SK-N-SH treated with all-trans-retinoic acid at 6 μM for 48 hours (cell line): ENCODE results near the gene DAGLA.

ENCODE experiments used
- ATAC-seq: fragments of 200-7000 bp; cut with Tn5 transposase; 3 replicates; pipeline ENCODE4 v1.9.1; 2020; ENCODE audit warnings: mild to moderate bottlenecking, moderate library complexity
- ARNTL ChIP-seq: fragments of 450-650 bp; formaldehyde crosslinking; IDR thresholded peaks from 2 replicates; pipeline ENCODE4 v1.5.0; 2020; ENCODE audit warnings: low read depth, mild to moderate bottlenecking, moderate library complexity, borderline replicate concordance
- CSDC2 ChIP-seq: fragments of 250-450 bp; sonication (Bioruptor Pico); IDR thresholded peaks from 2 replicates; pipeline ENCODE4 v1.5.0; 2020; ENCODE audit warnings: mild to moderate bottlenecking, moderate library complexity
- ESRRG ChIP-seq: fragments of 250-450 bp; sonication (Bioruptor Pico); IDR thresholded peaks from 2 replicates; pipeline ENCODE4 v1.6.1; 2021; ENCODE audit warnings: mild to moderate bottlenecking
- GLIS3 ChIP-seq: fragments of 250-450 bp; sonication (Bioruptor Pico); IDR thresholded peaks from 2 replicates; pipeline ENCODE4 v1.5.0; 2020; ENCODE audit warnings: mild to moderate bottlenecking, moderate library complexity
- OSR1 ChIP-seq: fragments of 250-450 bp; sonication (Bioruptor Pico); IDR thresholded peaks from 2 replicates; pipeline ENCODE4 v1.8.0; 2022; ENCODE audit warnings: moderate library complexity, mild to moderate bottlenecking, inconsistent platforms
- PATZ1 ChIP-seq: fragments of 250-450 bp; sonication (Bioruptor Pico); IDR thresholded peaks from 2 replicates; pipeline ENCODE4 v1.8.0; 2020; ENCODE audit warnings: mild to moderate bottlenecking, moderate library complexity, borderline replicate concordance
- RARB ChIP-seq: fragments of 250-450 bp; sonication (Bioruptor Pico); IDR thresholded peaks from 2 replicates; pipeline ENCODE4 v1.8.0; 2021; ENCODE audit warnings: mild to moderate bottlenecking, moderate library complexity
- TCF4 ChIP-seq: fragments of 250-450 bp; sonication (Bioruptor Pico); IDR thresholded peaks from 2 replicates; pipeline ENCODE4 v1.8.0; 2021; ENCODE audit warnings: mild to moderate bottlenecking, moderate library complexity, borderline replicate concordance
- TOX ChIP-seq: fragments of 250-450 bp; sonication (Bioruptor Pico); IDR thresholded peaks from 2 replicates; pipeline ENCODE4 v1.8.0; 2021; ENCODE audit warnings: mild to moderate bottlenecking, moderate library complexity, borderline replicate concordance
- ZC3H10 ChIP-seq: fragments of 250-450 bp; sonication (Bioruptor Pico); IDR thresholded peaks from 2 replicates; pipeline ENCODE4 v1.5.1; 2021; ENCODE audit warnings: mild to moderate bottlenecking, moderate library complexity
- ZFP3 ChIP-seq: fragments of 250-450 bp; sonication (Bioruptor Pico); IDR thresholded peaks from 2 replicates; pipeline ENCODE4 v1.5.0; 2020; ENCODE audit warnings: mild to moderate bottlenecking, moderate library complexity
- ZFP30 ChIP-seq: fragments of 450-650 bp; formaldehyde crosslinking; IDR thresholded peaks from 2 replicates; pipeline ENCODE4 v1.5.0; 2022; ENCODE audit warnings: mild to moderate bottlenecking, moderate library complexity
- ZNF565 ChIP-seq: fragments of 450-650 bp; formaldehyde crosslinking; conservative IDR thresholded peaks from 2 replicates; pipeline ENCODE4 v1.5.0; 2020; ENCODE audit warnings: low read depth, mild to moderate bottlenecking, moderate library complexity
- ZNF70 ChIP-seq: fragments of 450-650 bp; formaldehyde crosslinking; IDR thresholded peaks from 2 replicates; pipeline ENCODE4 v1.5.0; 2020; ENCODE audit warnings: mild to moderate bottlenecking, moderate library complexity
- ZNF8 ChIP-seq: fragments of 450-650 bp; formaldehyde crosslinking; IDR thresholded peaks from 2 replicates; pipeline ENCODE4 v1.5.0; 2020; ENCODE audit warnings: mild to moderate bottlenecking, moderate library complexity
- TF ChIP-seq, protein P1 (sequence below): fragments of 250-450 bp; sonication (Bioruptor Pico); IDR thresholded peaks from 2 replicates; pipeline ENCODE4 v1.5.1; 2020; ENCODE audit warnings: low read depth, mild to moderate bottlenecking, moderate library complexity
- TF ChIP-seq, protein P2 (sequence below): fragments of 250-450 bp; sonication (Bioruptor Pico); IDR thresholded peaks from 2 replicates; pipeline ENCODE4 v1.5.0; 2020; ENCODE audit warnings: mild to moderate bottlenecking, moderate library complexity
- TF ChIP-seq, protein P3 (sequence below): fragments of 250-450 bp; sonication (Bioruptor Pico); IDR thresholded peaks from 2 replicates; pipeline ENCODE4 v1.5.1; 2021; ENCODE audit warnings: mild to moderate bottlenecking, moderate library complexity
- TF ChIP-seq, protein P4 (sequence below): fragments of 250-450 bp; sonication (Bioruptor Pico); IDR thresholded peaks from 2 replicates; pipeline ENCODE4 v1.8.0; 2021; ENCODE audit warnings: low read depth, mild to moderate bottlenecking, moderate library complexity, borderline replicate concordance

DAGLA gene

GRCh38 chr11:61736310-61736709 lies 56.1 kb downstream of the DAGLA start (continued):
- TF ChIP-seq PATZ1 (CRISPR knock-in tag), result no peak
- TF ChIP-seq, protein P1, sequence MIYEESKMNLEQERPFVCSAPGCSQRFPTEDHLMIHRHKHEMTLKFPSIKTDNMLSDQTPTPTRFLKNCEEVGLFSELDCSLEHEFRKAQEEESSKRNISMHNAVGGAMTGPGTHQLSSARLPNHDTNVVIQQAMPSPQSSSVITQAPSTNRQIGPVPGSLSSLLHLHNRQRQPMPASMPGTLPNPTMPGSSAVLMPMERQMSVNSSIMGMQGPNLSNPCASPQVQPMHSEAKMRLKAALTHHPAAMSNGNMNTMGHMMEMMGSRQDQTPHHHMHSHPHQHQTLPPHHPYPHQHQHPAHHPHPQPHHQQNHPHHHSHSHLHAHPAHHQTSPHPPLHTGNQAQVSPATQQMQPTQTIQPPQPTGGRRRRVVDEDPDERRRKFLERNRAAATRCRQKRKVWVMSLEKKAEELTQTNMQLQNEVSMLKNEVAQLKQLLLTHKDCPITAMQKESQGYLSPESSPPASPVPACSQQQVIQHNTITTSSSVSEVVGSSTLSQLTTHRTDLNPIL (CRISPR knock-in tag), result no peak

DNA sequence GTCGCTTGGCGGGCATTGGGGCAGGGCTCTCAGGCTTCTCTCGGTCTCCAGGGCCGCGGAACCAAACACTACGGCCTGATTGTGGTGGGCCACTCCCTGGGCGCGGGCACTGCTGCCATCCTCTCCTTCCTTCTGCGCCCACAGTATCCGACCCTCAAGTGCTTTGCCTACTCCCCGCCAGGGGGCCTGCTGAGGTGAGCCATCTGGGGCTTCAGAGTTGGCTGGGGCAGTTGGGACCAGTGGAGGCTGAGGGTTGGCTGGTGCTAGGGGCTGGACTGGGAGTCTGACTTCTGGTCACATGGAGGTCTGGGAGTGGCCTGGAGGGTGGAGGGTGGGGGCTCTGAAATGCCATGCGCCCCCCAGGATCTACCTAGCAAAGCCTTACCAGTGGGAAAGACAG lies 56.9 kb downstream of the DAGLA start:
- no peak for TF ChIP-seq ESRRG (CRISPR knock-in tag)
- TF ChIP-seq, protein P2, sequence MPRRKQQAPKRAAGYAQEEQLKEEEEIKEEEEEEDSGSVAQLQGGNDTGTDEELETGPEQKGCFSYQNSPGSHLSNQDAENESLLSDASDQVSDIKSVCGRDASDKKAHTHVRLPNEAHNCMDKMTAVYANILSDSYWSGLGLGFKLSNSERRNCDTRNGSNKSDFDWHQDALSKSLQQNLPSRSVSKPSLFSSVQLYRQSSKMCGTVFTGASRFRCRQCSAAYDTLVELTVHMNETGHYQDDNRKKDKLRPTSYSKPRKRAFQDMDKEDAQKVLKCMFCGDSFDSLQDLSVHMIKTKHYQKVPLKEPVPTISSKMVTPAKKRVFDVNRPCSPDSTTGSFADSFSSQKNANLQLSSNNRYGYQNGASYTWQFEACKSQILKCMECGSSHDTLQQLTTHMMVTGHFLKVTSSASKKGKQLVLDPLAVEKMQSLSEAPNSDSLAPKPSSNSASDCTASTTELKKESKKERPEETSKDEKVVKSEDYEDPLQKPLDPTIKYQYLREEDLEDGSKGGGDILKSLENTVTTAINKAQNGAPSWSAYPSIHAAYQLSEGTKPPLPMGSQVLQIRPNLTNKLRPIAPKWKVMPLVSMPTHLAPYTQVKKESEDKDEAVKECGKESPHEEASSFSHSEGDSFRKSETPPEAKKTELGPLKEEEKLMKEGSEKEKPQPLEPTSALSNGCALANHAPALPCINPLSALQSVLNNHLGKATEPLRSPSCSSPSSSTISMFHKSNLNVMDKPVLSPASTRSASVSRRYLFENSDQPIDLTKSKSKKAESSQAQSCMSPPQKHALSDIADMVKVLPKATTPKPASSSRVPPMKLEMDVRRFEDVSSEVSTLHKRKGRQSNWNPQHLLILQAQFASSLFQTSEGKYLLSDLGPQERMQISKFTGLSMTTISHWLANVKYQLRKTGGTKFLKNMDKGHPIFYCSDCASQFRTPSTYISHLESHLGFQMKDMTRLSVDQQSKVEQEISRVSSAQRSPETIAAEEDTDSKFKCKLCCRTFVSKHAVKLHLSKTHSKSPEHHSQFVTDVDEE, result no peak
- TF ChIP-seq, protein P3, sequence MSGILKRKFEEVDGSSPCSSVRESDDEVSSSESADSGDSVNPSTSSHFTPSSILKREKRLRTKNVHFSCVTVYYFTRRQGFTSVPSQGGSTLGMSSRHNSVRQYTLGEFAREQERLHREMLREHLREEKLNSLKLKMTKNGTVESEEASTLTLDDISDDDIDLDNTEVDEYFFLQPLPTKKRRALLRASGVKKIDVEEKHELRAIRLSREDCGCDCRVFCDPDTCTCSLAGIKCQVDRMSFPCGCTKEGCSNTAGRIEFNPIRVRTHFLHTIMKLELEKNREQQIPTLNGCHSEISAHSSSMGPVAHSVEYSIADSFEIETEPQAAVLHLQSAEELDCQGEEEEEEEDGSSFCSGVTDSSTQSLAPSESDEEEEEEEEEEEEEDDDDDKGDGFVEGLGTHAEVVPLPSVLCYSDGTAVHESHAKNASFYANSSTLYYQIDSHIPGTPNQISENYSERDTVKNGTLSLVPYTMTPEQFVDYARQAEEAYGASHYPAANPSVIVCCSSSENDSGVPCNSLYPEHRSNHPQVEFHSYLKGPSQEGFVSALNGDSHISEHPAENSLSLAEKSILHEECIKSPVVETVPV (CRISPR knock-in tag), result no peak
- no peak for TF ChIP-seq TCF4 (CRISPR knock-in tag)
- TF ChIP-seq ZNF565, result no peak
- ATAC-seq, result no peak

DNA sequence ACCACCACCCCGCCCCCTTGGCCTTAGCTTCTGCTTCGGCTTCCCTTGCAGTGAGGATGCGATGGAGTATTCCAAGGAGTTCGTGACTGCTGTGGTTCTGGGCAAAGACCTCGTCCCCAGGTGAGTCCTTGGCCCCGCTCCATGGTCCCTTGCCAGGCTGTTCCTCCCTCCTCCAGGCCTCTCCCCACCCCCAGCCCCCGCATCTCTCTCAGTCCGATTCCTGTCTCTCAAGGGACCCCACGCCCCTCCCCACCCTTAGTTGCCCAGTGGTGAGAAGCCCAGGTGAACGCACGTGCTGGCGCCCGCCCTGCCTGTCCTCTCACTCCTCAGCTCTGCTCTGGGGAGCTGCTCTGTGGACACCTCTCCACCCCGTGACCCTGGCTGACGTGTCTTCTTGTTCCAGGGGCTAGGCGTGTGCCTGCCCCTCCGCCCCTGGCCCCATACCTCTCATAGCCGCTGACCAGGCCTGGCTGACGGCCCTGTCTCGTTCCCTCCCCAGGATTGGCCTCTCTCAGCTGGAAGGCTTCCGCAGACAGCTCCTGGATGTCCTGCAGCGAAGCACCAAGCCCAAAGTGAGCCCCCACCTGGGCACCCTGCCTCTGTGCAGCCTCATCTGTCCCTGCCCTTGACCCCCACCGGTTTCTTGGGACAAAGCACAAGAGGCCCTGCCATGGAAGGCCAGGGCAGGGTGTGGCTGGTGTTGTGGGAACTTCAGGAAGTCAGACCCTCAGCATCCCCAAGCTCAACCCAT lies 57.6 kb downstream of the DAGLA start:
- TF ChIP-seq, protein P4, sequence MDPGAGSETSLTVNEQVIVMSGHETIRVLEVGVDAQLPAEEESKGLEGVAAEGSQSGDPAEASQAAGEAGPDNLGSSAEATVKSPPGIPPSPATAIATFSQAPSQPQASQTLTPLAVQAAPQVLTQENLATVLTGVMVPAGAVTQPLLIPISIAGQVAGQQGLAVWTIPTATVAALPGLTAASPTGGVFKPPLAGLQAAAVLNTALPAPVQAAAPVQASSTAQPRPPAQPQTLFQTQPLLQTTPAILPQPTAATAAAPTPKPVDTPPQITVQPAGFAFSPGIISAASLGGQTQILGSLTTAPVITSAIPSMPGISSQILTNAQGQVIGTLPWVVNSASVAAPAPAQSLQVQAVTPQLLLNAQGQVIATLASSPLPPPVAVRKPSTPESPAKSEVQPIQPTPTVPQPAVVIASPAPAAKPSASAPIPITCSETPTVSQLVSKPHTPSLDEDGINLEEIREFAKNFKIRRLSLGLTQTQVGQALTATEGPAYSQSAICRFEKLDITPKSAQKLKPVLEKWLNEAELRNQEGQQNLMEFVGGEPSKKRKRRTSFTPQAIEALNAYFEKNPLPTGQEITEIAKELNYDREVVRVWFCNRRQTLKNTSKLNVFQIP, result no peak
- TF ChIP-seq OSR1 (CRISPR knock-in tag) (no peak), ZNF70 (CRISPR knock-in tag) (no peak)
- ATAC-seq, result no peak

GRCh38 chr11:61738776-61739175 lies 58.6 kb downstream of the DAGLA start:
- ATAC-seq, result no peak
- TF ChIP-seq, protein P4, result no peak
- TF ChIP-seq TCF4 (CRISPR knock-in tag) (no peak), CSDC2 (CRISPR knock-in tag) (no peak), OSR1 (CRISPR knock-in tag) (no peak), GLIS3 (CRISPR knock-in tag) (no peak), ZFP3 (CRISPR knock-in tag) (no peak), ZNF70 (CRISPR knock-in tag) (no peak), TOX (CRISPR knock-in tag) (no peak), RARB (CRISPR knock-in tag) (no peak), ZNF565 (no peak), ZC3H10 (CRISPR knock-in tag) (no peak), ZNF8 (CRISPR knock-in tag) (no peak), ZFP30 (no peak), ESRRG (CRISPR knock-in tag) (no peak), ARNTL (CRISPR knock-in tag) (no peak)
- TF ChIP-seq, protein P3 (CRISPR knock-in tag), result no peak
- TF ChIP-seq, protein P1 (CRISPR knock-in tag), result no peak
